Mesothelial cell of epicardium (in vitro differentiated cells): Measurements from ENCODE around the gene MGP. TPM values are rescaled to one million over a fixed set of nuclear protein-coding genes. Genes with fewer than 3 reads are reported as not detected.

Experiments
- DNase-seq, 2 experiments: peaks; one replicate each; pipeline ENCODE4 v3.0.0; 2021; ENCODE audit warnings: low spot score in 2 of 2; ENCODE audit not compliant: unreplicated experiment in 2 of 2
- H3K27ac Mint-ChIP-seq: 2 replicates; pipeline ENCODE4 v1.8.0; 2021; ENCODE audit warnings: mixed read lengths
- H3K27me3 Mint-ChIP-seq: 2 replicates; pipeline ENCODE4 v1.8.0; 2021; ENCODE audit warnings: low read depth, mixed read lengths
- H3K36me3 Mint-ChIP-seq: 2 replicates; pipeline ENCODE4 v1.8.0; 2021; ENCODE audit warnings: mixed read lengths
- H3K4me1 Mint-ChIP-seq: 2 replicates; pipeline ENCODE4 v1.8.0; 2021; ENCODE audit warnings: mixed read lengths
- H3K4me3 Mint-ChIP-seq: 2 replicates; pipeline ENCODE4 v1.8.0; 2021; ENCODE audit warnings: mild to moderate bottlenecking, moderate library complexity, mixed read lengths
- H3K9me3 Mint-ChIP-seq: 2 replicates; pipeline ENCODE4 v1.8.0; 2021; ENCODE audit warnings: mixed read lengths
- CTCF ChIP-seq: fragments of 200-600 bp; sonication (generic); IDR thresholded peaks from one replicate; pipeline ENCODE4 v1.5.0; 2021; ENCODE audit warnings: antibody characterized with exemption; ENCODE audit not compliant: unreplicated experiment
- total RNA-seq: library from RNA; stranded (reverse); gene quantifications from 3 replicates; pipeline ENCODE4 v1.2.1, GENCODE V29; 2021

Gene MGP
- 202 to 221 TPM (median 202 TPM) in 3 replicates for total RNA-seq

DNA sequence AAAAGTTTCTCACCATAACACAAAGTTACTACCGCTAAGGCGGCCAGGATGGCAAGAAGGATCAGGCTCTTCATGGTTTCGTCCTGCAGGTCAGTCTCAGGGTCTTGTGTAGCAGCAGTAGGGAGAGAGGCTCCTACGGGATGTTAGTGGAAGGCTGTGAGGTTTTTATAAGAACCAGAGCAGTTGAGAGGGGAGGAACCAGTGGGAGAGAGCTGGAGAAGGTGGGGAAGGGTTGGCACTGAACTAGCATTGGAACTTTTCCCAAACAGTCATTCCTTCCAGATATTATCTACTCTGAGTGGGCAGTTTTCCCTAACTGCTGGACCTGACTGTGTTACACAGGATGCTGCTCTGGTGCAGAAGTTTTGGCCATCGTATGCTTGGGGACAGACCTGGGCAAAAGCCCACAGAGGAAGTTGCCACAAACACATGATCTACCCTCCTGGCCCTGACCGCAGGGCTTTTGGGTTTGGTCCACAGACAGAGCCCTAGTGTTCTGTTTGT lies at the start of gene MGP:
Gene MGP, minus strand, starts transcription at position 137 of the 504 bp plus-strand sequence. Its CDS starts 63 bp downstream, at position 74.
- H3K4me1 Mint-ChIP-seq, result peaks cover 65% of the 10 kb centered on the region
- peak within 1 kb of the TSS; percentile 99 for H3K27ac Mint-ChIP-seq
- TF ChIP-seq CTCF, result no peak
- DNase-seq, result no peak
- no peaks in the 10 kb centered on the region for H3K9me3 Mint-ChIP-seq
- no peaks in the 10 kb centered on the region for H3K36me3 Mint-ChIP-seq
- H3K27me3 Mint-ChIP-seq, result no peaks in the 10 kb centered on the region
- peak within 1 kb of the TSS; percentile 61 for H3K4me3 Mint-ChIP-seq

DNA sequence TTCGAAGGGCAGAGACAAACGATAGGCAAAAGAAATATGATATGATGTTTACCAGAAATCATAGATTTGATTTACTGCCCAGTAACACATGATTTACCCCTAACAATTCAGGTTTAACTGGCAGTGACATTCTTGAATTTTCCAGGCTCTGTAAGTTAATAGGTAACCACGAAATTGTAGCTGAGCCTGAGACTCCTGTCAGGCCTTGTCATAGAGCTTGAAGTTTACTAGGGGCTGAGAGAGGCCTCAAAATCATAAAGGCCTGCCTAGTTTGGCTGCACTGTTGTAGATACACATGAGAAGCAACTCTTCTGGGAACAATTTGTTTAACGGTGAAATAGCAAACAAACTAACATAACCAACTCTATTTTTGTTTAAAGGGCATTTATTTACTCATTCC lies 49.4 kb upstream of the MGP start:
- Mint-ChIP-seq H3K9me3 (peaks cover 7% of the 10 kb centered on the region), H3K27ac (peak overlapping the region; percentile 88), H3K36me3 (peaks cover 2% of the 10 kb centered on the region), H3K27me3 (no peaks in the 10 kb centered on the region), H3K4me1 (peaks cover 58% of the 10 kb centered on the region), H3K4me3 (no peak overlapping the region)
- TF ChIP-seq CTCF, result no peak
- DNase-seq, result no peak

DNA sequence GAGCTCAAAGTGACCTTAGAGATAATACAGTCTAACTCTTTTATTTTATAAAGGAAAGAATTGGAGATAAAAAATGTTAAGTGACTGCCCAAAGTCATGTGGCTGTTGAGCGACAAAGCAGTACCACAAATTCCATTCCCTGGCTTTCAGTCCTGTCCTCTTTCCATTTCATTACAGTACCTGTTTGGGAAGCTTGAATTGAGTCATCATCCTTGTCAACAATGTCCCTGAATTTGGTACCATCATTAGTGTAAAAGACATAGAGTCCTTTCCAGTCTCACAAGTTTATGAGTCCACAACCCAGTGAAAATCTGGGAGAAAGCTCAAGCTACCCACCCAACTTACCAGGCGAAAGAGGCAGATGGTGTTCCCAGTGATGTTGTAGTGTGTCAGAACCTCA lies 48.9 kb upstream of the MGP start:
- peak overlapping the region; percentile 88 for H3K27ac Mint-ChIP-seq
- H3K4me3 Mint-ChIP-seq, result no peak overlapping the region
- peaks cover 59% of the 10 kb centered on the region for H3K4me1 Mint-ChIP-seq
- peaks cover 2% of the 10 kb centered on the region for H3K36me3 Mint-ChIP-seq
- no peaks in the 10 kb centered on the region for H3K27me3 Mint-ChIP-seq
- TF ChIP-seq CTCF, result no peak
- DNase-seq, result no peak
- H3K9me3 Mint-ChIP-seq, result peaks cover 4% of the 10 kb centered on the region

DNA sequence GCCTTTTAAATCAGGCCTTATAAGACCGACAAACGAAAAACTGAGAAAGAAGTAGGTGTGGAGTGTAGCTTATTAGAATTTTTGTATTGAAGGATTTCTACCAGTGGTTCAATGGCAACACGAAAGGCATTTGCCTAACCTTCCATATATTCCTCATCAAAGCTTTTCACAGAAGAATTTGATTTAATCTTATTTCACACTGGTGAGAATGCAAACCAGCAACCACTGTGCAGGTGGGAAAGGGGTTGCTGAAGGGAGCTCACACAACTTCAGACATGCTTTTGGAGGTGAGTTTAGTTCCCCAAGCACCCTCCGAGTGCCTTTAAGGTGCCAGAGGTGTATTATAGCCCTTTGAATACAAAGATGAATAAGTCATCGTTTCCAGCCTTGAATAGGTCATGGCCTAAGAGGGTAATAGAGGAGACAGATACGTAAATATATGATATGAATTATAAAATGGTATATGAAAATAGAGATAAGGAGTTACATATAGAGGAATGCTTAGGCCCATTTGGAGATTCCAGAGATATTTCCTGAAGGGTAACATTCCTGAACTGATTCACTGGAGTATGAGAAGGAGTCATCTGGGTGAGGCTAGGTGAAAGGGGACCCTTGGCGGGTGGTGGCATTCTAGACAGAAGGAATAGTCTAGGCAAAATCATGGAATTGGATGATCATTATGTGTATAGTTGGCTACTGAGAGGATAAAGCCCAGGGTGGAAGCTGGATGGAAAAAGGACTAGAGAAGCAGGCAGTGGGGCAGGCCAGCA lies 46.3 kb upstream of the MGP start:
- peak overlapping the region; percentile 98 for H3K27ac Mint-ChIP-seq
- H3K27me3 Mint-ChIP-seq, result no peaks in the 10 kb centered on the region
- DNase-seq, result no peak
- H3K9me3 Mint-ChIP-seq, result peaks cover 4% of the 10 kb centered on the region
- TF ChIP-seq CTCF, result no peak
- H3K4me1 Mint-ChIP-seq, result peaks cover 76% of the 10 kb centered on the region
- no peak overlapping the region for H3K4me3 Mint-ChIP-seq
- peaks cover 2% of the 10 kb centered on the region for H3K36me3 Mint-ChIP-seq

DNA sequence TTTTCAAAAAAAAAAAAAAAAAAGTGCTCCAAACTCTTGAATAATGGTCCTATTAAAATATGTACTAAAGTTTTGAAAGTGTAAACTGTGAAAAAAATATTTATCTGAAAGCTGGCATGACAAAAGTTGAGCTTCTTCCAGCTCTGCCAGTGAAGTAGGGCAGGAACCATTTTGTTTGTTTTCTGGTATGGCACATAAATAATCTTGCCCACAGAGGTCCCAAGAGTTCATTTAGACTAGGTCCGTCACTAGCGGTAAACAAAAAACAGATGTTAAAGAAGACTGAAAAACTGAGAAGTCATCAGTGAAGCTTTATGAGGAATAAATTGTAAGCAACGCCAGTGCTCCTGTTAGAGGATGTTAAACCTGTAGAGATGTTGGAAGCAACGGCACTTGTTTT lies 45.7 kb upstream of the MGP start:
- DNase-seq, result no peak
- Mint-ChIP-seq H3K4me3 (no peak overlapping the region), H3K36me3 (peaks cover 2% of the 10 kb centered on the region), H3K27me3 (no peaks in the 10 kb centered on the region), H3K27ac (peak overlapping the region; percentile 98), H3K4me1 (peaks cover 77% of the 10 kb centered on the region), H3K9me3 (peaks cover 4% of the 10 kb centered on the region)
- no peak for TF ChIP-seq CTCF
